Tibial artery (tissue), 4 donors: ENCODE measurements around the gene SERPINA1.

Source experiments
- DNase-seq, 2 donors: peaks; one replicate each; pipeline ENCODE4 v3.0.0-alpha.2; 2019
- H3K27ac ChIP-seq, 2 donors: fragments of 200-600 bp; sonication (generic) in 1 of 2; 1 replicate in 1 of 2; 2 replicates in 1 of 2; pipeline ENCODE4 v1.5.1; 2018 to 2019; ENCODE audit warnings: mild to moderate bottlenecking in 1 of 2
- H3K27me3 ChIP-seq, 2 donors: fragments of 200-600 bp; sonication (generic) in 1 of 2; one replicate each; pipeline versions ENCODE4 v1.5.1 to v1.6.0; 2016 to 2019
- H3K36me3 ChIP-seq, 3 donors: fragments of 200-600 bp; sonication (generic) in 2 of 3; one replicate each; pipeline ENCODE4 v1.5.1; 2016 to 2019; ENCODE audit warnings: mild to moderate bottlenecking in 2 of 3
- H3K4me1 ChIP-seq, 4 donors: fragments of 200-600 bp; sonication (generic) in 2 of 4; 1 replicate in 3 of 4; 2 replicates in 1 of 4; pipeline ENCODE4 v1.5.1; 2016 to 2019
- H3K4me3 ChIP-seq, 2 donors: fragments of 200-600 bp; sonication (generic) in 1 of 2; 1 replicate in 1 of 2; 2 replicates in 1 of 2; pipeline ENCODE4 v1.5.1; 2018 to 2019; ENCODE audit warnings: mild to moderate bottlenecking in 2 of 2
- H3K9me3 ChIP-seq, 3 donors: fragments of 200-600 bp; sonication (generic) in 1 of 3; one replicate each; pipeline ENCODE4 v1.5.1; 2016 to 2019
- intact Hi-C: fragments of 100-400 bp; cut with DNase I; formaldehyde crosslinking; loops from one replicate; pipeline ENCODE4 v1.15.0; 2023; ENCODE audit warnings: low total_unique reads
- TF ChIP-seq, protein P1 (sequence below), 2 experiments: fragments of 200-600 bp in 1 of 2; fragments of 450-650 bp in 1 of 2; IDR thresholded peaks; one replicate each; pipeline ENCODE4 v1.5.1; 2017 to 2019; ENCODE audit warnings: antibody characterized with exemption in 2 of 2, mild to moderate bottlenecking in 1 of 2, moderate library complexity in 1 of 2

Gene SERPINA1

DNA sequence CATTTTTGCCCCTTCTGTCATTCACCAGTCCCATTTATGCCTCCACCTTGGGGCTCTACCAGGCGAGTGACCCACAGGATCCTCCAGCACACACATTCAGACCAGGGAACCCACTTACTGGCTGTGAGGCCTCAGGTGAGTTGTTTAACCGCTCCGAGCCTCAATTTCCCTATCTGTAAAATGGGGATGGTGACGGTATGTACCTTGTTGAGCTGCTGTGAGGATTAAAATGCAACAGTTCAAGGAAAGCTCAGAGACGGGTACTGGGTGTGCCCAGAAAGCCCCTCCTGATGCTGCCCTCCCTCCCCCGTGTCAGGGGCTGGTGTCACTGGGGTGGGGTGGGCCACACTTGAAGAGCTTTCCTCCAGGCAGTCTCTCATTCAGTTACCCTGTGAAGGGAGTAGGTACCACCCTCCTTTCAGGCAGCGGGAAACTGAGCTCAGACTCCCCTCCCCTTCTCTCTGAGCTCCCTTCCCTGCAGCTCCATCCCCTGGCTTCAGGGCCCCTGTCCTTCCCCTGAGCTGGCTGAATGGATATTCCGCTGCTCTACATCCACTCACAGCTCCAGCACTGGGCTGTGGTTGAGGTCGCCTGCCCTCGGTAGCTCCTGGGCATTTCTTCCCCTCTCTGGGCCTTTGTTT is 1.4 kb upstream of the SERPINA1 start:
- TF ChIP-seq, protein P1, sequence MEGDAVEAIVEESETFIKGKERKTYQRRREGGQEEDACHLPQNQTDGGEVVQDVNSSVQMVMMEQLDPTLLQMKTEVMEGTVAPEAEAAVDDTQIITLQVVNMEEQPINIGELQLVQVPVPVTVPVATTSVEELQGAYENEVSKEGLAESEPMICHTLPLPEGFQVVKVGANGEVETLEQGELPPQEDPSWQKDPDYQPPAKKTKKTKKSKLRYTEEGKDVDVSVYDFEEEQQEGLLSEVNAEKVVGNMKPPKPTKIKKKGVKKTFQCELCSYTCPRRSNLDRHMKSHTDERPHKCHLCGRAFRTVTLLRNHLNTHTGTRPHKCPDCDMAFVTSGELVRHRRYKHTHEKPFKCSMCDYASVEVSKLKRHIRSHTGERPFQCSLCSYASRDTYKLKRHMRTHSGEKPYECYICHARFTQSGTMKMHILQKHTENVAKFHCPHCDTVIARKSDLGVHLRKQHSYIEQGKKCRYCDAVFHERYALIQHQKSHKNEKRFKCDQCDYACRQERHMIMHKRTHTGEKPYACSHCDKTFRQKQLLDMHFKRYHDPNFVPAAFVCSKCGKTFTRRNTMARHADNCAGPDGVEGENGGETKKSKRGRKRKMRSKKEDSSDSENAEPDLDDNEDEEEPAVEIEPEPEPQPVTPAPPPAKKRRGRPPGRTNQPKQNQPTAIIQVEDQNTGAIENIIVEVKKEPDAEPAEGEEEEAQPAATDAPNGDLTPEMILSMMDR (IDR thresholded peaks at IDR 0.05) = no peak
- Histone ChIP-seq H3K9me3 (no peaks in the 10 kb centered on the region), H3K27me3 (no peaks in the 10 kb centered on the region), H3K4me3 (no peak overlapping the region), H3K36me3 (no peaks in the 10 kb centered on the region), H3K4me1 (peaks cover 0 to 16% (median 7%) of the 10 kb centered on the region in 4 donors), H3K27ac (no peak overlapping the region)
- intact Hi-C loops = no loop called here
- no peak for DNase-seq

DNA sequence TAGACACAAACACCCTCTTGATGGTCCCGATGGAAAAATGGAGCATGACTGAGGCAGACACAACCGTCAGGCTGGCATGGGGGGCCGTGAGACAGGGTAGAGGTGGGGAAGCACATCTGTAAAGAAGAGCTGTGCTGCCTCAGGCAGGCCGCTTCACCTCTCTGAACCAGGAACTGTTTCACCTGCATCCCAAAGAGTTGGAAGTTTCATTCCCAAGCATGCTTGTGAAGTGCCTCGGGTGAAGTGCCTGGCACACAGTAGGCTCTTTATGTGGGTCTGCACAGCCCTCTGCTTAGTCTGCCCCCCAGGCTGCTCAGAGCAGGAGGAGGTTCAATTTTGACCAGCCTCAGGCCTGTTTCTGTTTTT is 685 bp upstream of the SERPINA1 start:
- no peak overlapping the region for H3K4me3 ChIP-seq
- TF ChIP-seq, protein P1 (IDR thresholded peaks at IDR 0.05) = no peak

DNA sequence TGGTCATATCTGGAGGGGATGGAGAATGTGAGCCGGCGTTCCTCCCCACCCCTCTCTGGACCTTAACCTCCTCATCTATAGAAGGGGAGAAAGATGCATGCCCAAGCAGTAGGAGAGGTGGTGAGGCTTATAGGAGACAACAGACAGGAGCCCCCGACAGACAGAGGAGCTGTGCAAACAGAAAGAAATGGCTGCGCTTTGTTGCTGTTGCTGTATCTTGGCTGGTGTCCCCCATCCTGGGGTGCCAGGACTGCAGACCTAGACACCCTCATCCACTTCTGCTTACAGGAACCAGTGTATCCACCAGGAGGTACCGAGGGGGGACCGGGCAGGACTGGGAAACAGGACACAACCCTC is 397 bp downstream of the SERPINA1 start:
- H3K4me1 ChIP-seq = peaks cover 0 to 13% (median 5%) of the 10 kb centered on the region in 4 donors
- TF ChIP-seq, protein P1 (IDR thresholded peaks at IDR 0.05) = no peak
- intact Hi-C loops = no loop called here
- no peak for DNase-seq
- H3K4me3 ChIP-seq = no peak overlapping the region
- H3K36me3 ChIP-seq = no peaks in the 10 kb centered on the region
- H3K27me3 ChIP-seq = no peaks in the 10 kb centered on the region
- no peaks in the 10 kb centered on the region for H3K9me3 ChIP-seq
- no peak overlapping the region for H3K27ac ChIP-seq

More for the DNA sequence above, 685 bp upstream of the SERPINA1 start:
- intact Hi-C loops = no loop called here
- Histone ChIP-seq H3K36me3 (no peaks in the 10 kb centered on the region), H3K27ac (no peak overlapping the region), H3K27me3 (no peaks in the 10 kb centered on the region), H3K9me3 (no peaks in the 10 kb centered on the region), H3K4me1 (peaks cover 0 to 13% (median 8%) of the 10 kb centered on the region in 4 donors)
- no peak for DNase-seq

DNA sequence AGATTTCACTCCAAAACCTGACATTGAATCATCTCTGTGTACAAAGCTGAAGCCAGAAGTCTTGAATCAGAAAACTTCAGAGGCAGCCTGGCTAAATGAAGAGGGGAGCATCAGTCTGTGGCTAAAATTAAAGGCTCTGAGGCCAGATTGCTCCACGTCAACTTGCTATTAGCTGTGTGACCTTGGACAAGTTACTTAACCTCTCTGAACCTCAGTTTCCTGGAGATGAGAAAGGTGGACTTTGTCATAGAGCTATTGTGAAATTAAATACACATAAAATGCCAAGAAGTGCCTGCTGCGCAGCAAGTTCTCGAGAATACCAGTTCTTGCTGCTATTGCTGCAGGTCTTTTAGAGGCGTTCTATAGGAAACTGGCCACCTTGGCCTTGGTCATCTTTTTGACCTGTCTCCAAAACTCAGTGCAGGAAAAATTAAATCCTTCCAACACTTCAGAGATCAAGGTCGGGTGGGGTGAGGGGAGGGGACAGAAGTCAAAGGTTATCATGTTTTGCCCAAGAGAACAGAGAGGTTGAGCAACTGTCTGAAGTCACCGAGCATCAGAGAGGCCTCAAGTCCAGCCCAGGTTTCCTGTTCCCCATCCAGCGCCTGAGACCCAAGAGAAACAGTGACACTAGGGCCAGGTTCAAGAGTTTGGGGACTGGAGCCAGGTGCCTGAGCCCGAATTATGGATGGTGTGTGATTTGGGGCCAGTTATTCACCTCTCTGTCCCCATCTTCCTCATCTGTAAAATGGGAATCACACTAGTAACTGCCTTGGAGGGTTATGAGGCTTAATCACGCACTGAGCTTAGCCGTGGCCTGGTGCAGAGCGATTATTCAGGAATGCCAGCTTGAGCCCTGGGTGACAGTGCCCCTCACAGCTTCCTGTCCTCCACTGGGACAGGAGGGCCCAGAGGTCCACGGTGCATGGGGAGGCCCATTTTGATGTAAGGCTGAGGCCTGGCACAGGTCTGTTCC is 1.1 kb downstream of the SERPINA1 start:
- Histone ChIP-seq H3K36me3 (no peaks in the 10 kb centered on the region), H3K4me3 (no peak overlapping the region), H3K9me3 (no peaks in the 10 kb centered on the region), H3K27ac (no peak overlapping the region), H3K4me1 (peaks cover 0 to 13% (median 5%) of the 10 kb centered on the region in 4 donors), H3K27me3 (no peaks in the 10 kb centered on the region)
- TF ChIP-seq, protein P1 (IDR thresholded peaks at IDR 0.05) = no peak
- intact Hi-C loops = no loop called here
- no peak for DNase-seq

DNA sequence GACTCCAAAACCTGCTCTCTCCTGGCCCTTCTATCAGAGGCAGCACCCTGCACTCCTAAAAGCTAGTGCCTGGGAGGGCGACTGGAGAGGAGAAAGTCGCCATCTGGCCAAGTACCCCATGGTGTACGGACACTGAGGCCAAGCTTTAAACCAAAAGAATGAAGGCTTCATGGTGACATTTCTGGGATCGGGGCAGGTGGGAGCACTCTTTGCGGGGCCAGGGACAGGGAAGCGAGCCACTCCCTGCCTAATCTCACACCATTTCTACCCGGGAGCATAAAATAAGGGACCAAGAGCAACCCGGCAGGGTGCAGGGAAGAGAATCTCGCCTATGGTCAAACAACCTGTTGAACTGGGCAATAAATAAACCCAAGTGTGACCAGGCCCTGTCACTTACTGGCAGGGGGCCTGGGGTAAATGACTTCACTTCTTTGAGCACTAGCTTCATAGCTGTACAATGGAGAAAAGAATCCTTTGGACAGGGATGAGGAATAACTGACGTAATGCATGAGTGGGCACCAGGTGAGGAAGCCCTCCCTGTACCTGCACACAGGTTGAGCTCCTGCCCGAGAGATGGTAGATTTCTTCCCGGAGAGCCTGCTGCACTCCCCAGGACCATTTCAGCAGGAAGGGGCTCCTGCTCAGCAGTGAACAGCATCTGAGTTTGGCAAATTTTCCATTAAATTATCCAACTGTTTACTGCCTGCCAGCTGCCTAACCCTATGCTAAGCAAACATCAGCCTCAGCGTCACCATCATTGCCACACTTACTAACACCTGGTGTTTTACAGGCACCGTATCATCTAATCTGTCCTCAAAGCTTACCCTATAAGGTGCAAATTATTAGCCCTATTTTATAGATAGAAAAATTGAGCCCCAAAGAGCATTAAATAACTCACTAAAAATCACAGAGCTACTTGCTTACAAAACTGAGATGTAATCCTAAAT is 2.0 kb downstream of the SERPINA1 start:
- no peaks in the 10 kb centered on the region for H3K9me3 ChIP-seq
- no peak overlapping the region for H3K27ac ChIP-seq
- DNase-seq = no peak
- H3K4me1 ChIP-seq = peaks cover 0 to 13% (median 5%) of the 10 kb centered on the region in 4 donors
- TF ChIP-seq, protein P1 (IDR thresholded peaks at IDR 0.05) = no peak
- no peak overlapping the region for H3K4me3 ChIP-seq
- no peaks in the 10 kb centered on the region for H3K27me3 ChIP-seq
- intact Hi-C loops = no loop called here
- H3K36me3 ChIP-seq = no peaks in the 10 kb centered on the region
